ENCODE measurements around the gene SPEM3. TPM values are rescaled to one million over a fixed set of nuclear protein-coding genes. Genes with fewer than 3 reads are reported as not detected.
A peak's percentile ranks its signal among the peaks of the same experiment; 100 is the strongest.

The SPEM3 gene
- total and polyA plus RNA-seq, 4 donors: not detected

- no peak for TF ChIP-seq SP1 (IDR thresholded peaks at IDR 0.05)
- TF ChIP-seq FOXA2 (IDR thresholded peaks at IDR 0.05): no peak
- TF ChIP-seq RXRA (IDR thresholded peaks at IDR 0.05): peak; percentile 23 to 74
- TF ChIP-seq FOXA1 (IDR thresholded peaks at IDR 0.05): no peak
- peak; percentile 100 for TF ChIP-seq NR2F2 (IDR thresholded peaks at IDR 0.05)
- TF ChIP-seq CTCF (IDR thresholded peaks at IDR 0.05; ENCODE audit: low read depth, low read length, missing input control): no peak
- TF ChIP-seq HNF4G (IDR thresholded peaks at IDR 0.05): no peak
Measured at GRCh38 chr17:7466639-7467341, 38.1 kb downstream of the SPEM3 start (continued).

GRCh38 chr17:7467498-7467897 lies 38.8 kb downstream of the SPEM3 start:
- peaks cover 0 to 8% (median 3%) of the 10 kb centered on the region in 4 donors for H3K36me3 ChIP-seq (ENCODE audit: control insufficient read depth in 4 of 4, insufficient read depth in 3 of 4, low read depth in 1 of 4, low read length in 3 of 4)
- peaks cover 0 to 20% (median 12%) of the 10 kb centered on the region in 4 donors for H3K4me1 ChIP-seq (ENCODE audit: control insufficient read depth in 4 of 4, insufficient read depth in 4 of 4, low read length in 3 of 4)
- H3K9me3 ChIP-seq (ENCODE audit: control insufficient read depth in 4 of 4, low read length in 3 of 4): no peaks in the 10 kb centered on the region
- no peak overlapping the region for H3K4me3 ChIP-seq (ENCODE audit: low read depth in 1 of 3, low read length in 3 of 3)
- H3K27me3 ChIP-seq (ENCODE audit: control insufficient read depth in 4 of 4, insufficient read depth in 4 of 4, low read length in 3 of 4): no peaks in the 10 kb centered on the region
- DNase-seq (ENCODE audit: low spot score): no peak
- H3K27ac ChIP-seq (ENCODE audit: low read depth in 1 of 2, low read length in 2 of 2): peak overlapping the region in 1 of 2 donors; percentile 46
- TF ChIP-seq REST (IDR thresholded peaks at IDR 0.05): no peak
- TF ChIP-seq YY1 (IDR thresholded peaks at IDR 0.05): no peak
- TF ChIP-seq MAX (IDR thresholded peaks at IDR 0.05): no peak
- no peak for TF ChIP-seq SP1 (IDR thresholded peaks at IDR 0.05)
- TF ChIP-seq TAF1 (conservative IDR thresholded peaks at IDR 0.05): no peak
- no peak for TF ChIP-seq RXRA (IDR thresholded peaks at IDR 0.05)
- no peak for TF ChIP-seq HNF4A (conservative IDR thresholded peaks at IDR 0.05)
- no peak for TF ChIP-seq JUND (IDR thresholded peaks at IDR 0.05)
- no peak for TF ChIP-seq EGR1 (IDR thresholded peaks at IDR 0.05; ENCODE audit: low read depth in 2 of 2)
- no peak for TF ChIP-seq ZBTB33 (IDR thresholded peaks at IDR 0.05)
- no peak for TF ChIP-seq FOXA1 (IDR thresholded peaks at IDR 0.05)
- WGBS: 85% methylated on average over 3 of the region's 3 CpGs
- H3K9ac ChIP-seq (ENCODE audit: low read depth in 1 of 2, low read length in 2 of 2): no peak overlapping the region
